ENCODE data around the gene ZGLP1. TPM values are rescaled to one million over a fixed set of nuclear protein-coding genes. Genes with fewer than 3 reads are reported as not detected.

Gene ZGLP1
- total RNA-seq, 2 donors from 2014 or later = 5.3 TPM; not detected in 1

DNA sequence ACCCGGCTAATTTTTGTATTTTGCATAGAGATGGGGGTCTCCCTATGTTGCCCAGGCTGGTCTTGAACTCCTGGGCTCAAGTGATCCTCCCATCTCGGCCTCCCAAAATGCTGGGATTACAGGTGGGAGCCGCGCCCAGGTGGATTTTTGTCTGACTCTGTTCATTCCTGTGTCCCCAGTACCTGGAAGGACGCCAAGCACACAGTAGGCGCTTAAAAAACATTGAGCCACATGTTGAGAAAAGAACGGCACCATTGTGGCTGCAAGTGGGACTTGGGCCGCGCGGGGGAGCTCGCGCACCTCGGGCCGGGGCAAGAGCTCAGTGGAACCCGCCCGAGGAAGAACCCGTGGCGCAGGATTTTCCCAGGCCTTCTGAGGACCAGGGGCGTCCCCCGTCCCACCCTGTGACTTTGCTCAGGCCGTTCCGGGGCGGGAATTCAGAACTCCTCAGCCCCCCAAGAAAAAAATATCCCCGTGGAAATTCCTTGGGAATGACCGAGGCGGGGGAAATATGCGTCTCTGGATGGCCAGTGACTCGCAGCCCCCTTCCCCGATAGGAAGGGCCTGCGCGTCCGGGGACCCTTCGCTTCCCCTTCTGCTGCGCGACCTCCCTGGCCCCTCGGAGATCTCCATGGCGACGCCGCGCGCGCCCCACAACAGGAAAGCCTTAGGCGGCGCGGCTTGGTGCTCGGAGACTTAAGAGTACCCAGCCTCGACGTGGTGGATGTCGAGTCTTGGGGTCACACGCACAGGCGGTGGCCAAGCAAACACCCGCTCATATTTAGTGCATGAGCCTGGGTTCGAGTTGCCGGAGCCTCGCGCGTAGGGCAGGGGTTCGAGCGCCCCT is 40.1 kb downstream of the ZGLP1 start:
- no peak for ATAC-seq (ENCODE audit: insufficient number of reproducible peaks, low FRiP score, low read depth)
- H3K27ac ChIP-seq = peak overlapping the region; percentile 59 to 68
- H3K36me3 ChIP-seq = no peaks in the 10 kb centered on the region
- TF ChIP-seq, protein P1, sequence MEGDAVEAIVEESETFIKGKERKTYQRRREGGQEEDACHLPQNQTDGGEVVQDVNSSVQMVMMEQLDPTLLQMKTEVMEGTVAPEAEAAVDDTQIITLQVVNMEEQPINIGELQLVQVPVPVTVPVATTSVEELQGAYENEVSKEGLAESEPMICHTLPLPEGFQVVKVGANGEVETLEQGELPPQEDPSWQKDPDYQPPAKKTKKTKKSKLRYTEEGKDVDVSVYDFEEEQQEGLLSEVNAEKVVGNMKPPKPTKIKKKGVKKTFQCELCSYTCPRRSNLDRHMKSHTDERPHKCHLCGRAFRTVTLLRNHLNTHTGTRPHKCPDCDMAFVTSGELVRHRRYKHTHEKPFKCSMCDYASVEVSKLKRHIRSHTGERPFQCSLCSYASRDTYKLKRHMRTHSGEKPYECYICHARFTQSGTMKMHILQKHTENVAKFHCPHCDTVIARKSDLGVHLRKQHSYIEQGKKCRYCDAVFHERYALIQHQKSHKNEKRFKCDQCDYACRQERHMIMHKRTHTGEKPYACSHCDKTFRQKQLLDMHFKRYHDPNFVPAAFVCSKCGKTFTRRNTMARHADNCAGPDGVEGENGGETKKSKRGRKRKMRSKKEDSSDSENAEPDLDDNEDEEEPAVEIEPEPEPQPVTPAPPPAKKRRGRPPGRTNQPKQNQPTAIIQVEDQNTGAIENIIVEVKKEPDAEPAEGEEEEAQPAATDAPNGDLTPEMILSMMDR (IDR thresholded peaks at IDR 0.05) = peak; percentile 92
- peaks cover 0 to 13% of the 10 kb centered on the region in 2 donors for H3K4me1 ChIP-seq (ENCODE audit: control insufficient read depth in 1 of 2, low read depth in 2 of 2)
- peak overlapping the region; percentile 69 for H3K4me3 ChIP-seq
- DNase-seq (ENCODE audit: low spot score) = no peak
- no peaks in the 10 kb centered on the region for H3K9me3 ChIP-seq
- peaks cover 9% of the 10 kb centered on the region for H3K27me3 ChIP-seq (replicated peaks; ENCODE audit: insufficient read depth)

DNA sequence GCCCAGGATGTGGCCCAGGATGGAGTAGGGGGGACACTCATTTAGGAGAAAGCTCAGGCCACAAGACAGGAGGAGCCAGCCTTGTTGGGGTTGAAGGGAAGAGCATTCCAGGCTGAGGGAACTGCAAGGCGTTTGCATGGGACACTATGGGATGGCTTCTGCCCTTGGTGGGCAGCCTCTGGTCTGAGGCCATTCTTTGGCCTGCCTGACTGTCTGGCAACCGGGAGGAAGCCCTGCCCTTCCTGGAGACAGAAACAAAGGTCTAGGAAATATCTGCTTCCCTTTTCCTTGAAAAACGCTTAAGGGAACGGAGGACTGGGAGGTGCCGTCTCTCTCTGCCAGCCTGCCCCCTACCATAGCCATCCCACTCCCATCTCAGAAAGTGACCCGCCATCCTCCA is 41.5 kb downstream of the ZGLP1 start:
- TF ChIP-seq, protein P1 (IDR thresholded peaks at IDR 0.05) = no peak
- Histone ChIP-seq H3K27ac (peak overlapping the region in 1 of 2 donors; percentile 47), H3K27me3 (replicated peaks; ENCODE audit: insufficient read depth) (peaks cover 9% of the 10 kb centered on the region), H3K36me3 (no peaks in the 10 kb centered on the region), H3K4me3 (no peak overlapping the region), H3K4me1 (ENCODE audit: control insufficient read depth in 1 of 2, low read depth in 2 of 2) (peaks cover 0 to 13% of the 10 kb centered on the region in 2 donors), H3K9me3 (no peaks in the 10 kb centered on the region)
- no peak for ATAC-seq (ENCODE audit: insufficient number of reproducible peaks, low FRiP score, low read depth)
- DNase-seq (ENCODE audit: low spot score) = no peak

DNA sequence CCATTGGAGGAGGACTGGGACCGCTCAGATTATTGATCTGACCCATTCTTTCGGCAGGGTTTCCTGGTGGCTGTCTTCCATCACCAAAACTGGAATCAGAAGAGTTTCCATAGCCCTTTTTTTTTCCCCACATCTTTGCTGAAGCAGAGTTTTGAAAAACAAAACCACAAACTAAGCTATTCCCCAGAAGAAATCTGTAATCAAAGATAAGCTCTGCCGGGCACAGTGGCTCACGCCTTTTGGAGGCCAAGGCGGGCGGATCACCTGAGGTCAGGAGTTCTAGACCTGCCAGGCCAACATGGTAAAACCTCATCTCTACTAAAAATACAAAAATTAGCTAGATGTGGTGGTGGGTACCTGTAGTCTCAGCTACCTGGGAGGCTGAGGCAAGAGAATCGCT is 42.9 kb downstream of the ZGLP1 start:
- Histone ChIP-seq H3K36me3 (no peaks in the 10 kb centered on the region), H3K4me3 (no peak overlapping the region), H3K9me3 (no peaks in the 10 kb centered on the region), H3K4me1 (ENCODE audit: control insufficient read depth in 1 of 2, low read depth in 2 of 2) (peaks cover 0 to 13% of the 10 kb centered on the region in 2 donors), H3K27me3 (replicated peaks; ENCODE audit: insufficient read depth) (peaks cover 9% of the 10 kb centered on the region), H3K27ac (no peak overlapping the region)
- DNase-seq (ENCODE audit: low spot score) (no peak), ATAC-seq (ENCODE audit: insufficient number of reproducible peaks, low FRiP score, low read depth) (no peak)
- TF ChIP-seq, protein P1 (IDR thresholded peaks at IDR 0.05) = no peak

DNA sequence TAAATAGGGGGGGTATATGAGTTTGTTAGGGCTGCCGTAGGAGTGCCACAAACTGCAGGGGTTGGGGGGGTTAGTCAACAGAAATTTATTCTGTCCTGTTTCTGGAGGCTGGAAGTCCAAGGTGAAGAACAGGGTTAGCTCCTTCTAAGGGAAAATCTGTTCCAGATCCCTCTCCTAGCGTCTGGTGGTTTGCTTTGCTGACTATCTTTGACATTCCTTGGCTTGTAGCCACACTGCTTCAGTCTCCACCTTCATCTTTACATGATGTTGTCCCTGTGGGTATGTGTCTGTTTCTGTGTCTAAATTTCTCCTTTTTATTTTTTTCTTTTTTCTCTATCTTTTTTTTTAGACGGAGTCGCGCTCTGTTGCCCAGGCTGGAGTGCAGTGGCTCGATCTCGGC is 46.8 kb downstream of the ZGLP1 start:
- no peaks in the 10 kb centered on the region for H3K9me3 ChIP-seq
- H3K4me1 ChIP-seq (ENCODE audit: control insufficient read depth in 1 of 2, low read depth in 2 of 2) = no peaks in the 10 kb centered on the region
- DNase-seq (ENCODE audit: low spot score) = no peak
- no peaks in the 10 kb centered on the region for H3K27me3 ChIP-seq (replicated peaks; ENCODE audit: insufficient read depth)
- H3K4me3 ChIP-seq = no peak overlapping the region
- TF ChIP-seq, protein P1 (IDR thresholded peaks at IDR 0.05) = no peak
- no peak for ATAC-seq (ENCODE audit: insufficient number of reproducible peaks, low FRiP score, low read depth)
- no peak overlapping the region for H3K27ac ChIP-seq
- peaks cover 8% of the 10 kb centered on the region for H3K36me3 ChIP-seq

DNA sequence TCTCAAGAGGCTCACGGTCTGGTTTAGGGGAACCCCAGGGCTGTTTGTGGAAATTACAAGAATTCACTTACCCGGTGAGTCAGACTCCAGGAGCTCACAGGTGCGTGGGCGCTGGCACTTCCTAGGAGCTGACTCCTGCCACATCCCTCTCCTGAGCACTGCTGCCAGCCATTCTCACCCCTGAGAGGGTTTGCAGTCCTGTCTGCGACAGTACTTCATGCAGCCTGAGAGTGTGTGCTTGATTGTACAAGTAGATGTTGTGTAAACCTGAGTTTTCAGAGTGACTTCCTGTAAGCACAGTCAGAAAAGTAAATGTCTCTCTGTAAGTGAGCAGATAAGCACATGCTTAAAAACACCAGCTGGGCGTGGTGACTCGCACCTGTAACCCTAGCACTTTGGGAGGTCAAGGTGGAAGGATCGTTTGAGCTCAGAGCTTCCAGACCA is 49.5 kb downstream of the ZGLP1 start:
- H3K36me3 ChIP-seq = peaks cover 28% of the 10 kb centered on the region
- ATAC-seq (ENCODE audit: insufficient number of reproducible peaks, low FRiP score, low read depth) (no peak), DNase-seq (ENCODE audit: low spot score) (no peak)
- no peaks in the 10 kb centered on the region for H3K4me1 ChIP-seq (ENCODE audit: control insufficient read depth in 1 of 2, low read depth in 2 of 2)
- no peaks in the 10 kb centered on the region for H3K27me3 ChIP-seq (replicated peaks; ENCODE audit: insufficient read depth)
- H3K4me3 ChIP-seq = no peak overlapping the region
- TF ChIP-seq, protein P1 (IDR thresholded peaks at IDR 0.05) = no peak
- no peak overlapping the region for H3K27ac ChIP-seq
- H3K9me3 ChIP-seq = no peaks in the 10 kb centered on the region

Data from thoracic aorta (tissue), 2 donors.